CD4-positive, alpha-beta memory T cell (primary cell): ENCODE results near the gene SMAP1. TPM values are rescaled to one million over a fixed set of nuclear protein-coding genes. Genes with fewer than 3 reads are reported as not detected.

ENCODE experiments used
- CTCF ChIA-PET: fragments of 350-600 bp; sonication (Branson Sonifier 250); formaldehyde crosslinking; loops from one replicate; lab custom pipeline; 2021; ENCODE audit warnings: inconsistent platforms; ENCODE audit not compliant: partially characterized antibody; lab: Charles Lee
- POLR2A ChIA-PET: fragments of 350-600 bp; sonication (Branson Sonifier 250); formaldehyde crosslinking; loops from one replicate; lab custom pipeline; 2021; ENCODE audit not compliant: partially characterized antibody; lab: Charles Lee
- DNase-seq, 5 donors: peaks; one replicate each; pipeline versions ENCODE4 v3.0.0 to v3.0.0-alpha.2; 2020 to 2022; ENCODE audit warnings: mixed read lengths in 1 of 5
- H3K27ac ChIP-seq: one replicate; pipeline ENCODE4 v1.7.0; 2013; ENCODE audit warnings: low read depth, low read length
- H3K27me3 ChIP-seq: 2 replicates; pipeline ENCODE4 v1.7.0; 2013; ENCODE audit warnings: mild to moderate bottlenecking, low read length, moderate library complexity; ENCODE audit not compliant: insufficient read depth
- H3K36me3 ChIP-seq: 2 replicates; pipeline ENCODE4 v1.7.0; 2013; ENCODE audit warnings: mild to moderate bottlenecking, low read length, moderate library complexity; ENCODE audit not compliant: insufficient read depth
- H3K4me1 ChIP-seq: 2 replicates; pipeline ENCODE4 v1.7.0; 2013; ENCODE audit warnings: mild to moderate bottlenecking, low read length, moderate library complexity; ENCODE audit not compliant: insufficient read depth
- H3K4me3 ChIP-seq, 2 donors: one replicate each; pipeline ENCODE4 v1.7.0; 2013; ENCODE audit warnings: low read length in 2 of 2, mild to moderate bottlenecking in 1 of 2
- H3K9me3 ChIP-seq, 2 donors: one replicate each; pipeline ENCODE4 v1.7.0; 2013; ENCODE audit warnings: low read length in 2 of 2, control low read depth in 1 of 2; ENCODE audit not compliant: control insufficient read depth in 1 of 2
- H3K27ac Mint-ChIP-seq, 7 donors: one replicate each; pipeline ENCODE4 v1.8.0; 2020 to 2021; ENCODE audit warnings: mixed read lengths in 7 of 7, mild to moderate bottlenecking in 6 of 7, inconsistent platforms in 3 of 7, moderate library complexity in 3 of 7
- H3K27me3 Mint-ChIP-seq, 2 donors: one replicate each; pipeline ENCODE4 v1.8.0; 2020 to 2021; ENCODE audit warnings: mixed read lengths in 2 of 2
- H3K36me3 Mint-ChIP-seq, 2 donors: one replicate each; pipeline ENCODE4 v1.8.0; 2020 to 2021; ENCODE audit warnings: mixed read lengths in 2 of 2, inconsistent platforms in 1 of 2, mild to moderate bottlenecking in 1 of 2
- H3K4me1 Mint-ChIP-seq, 4 donors: one replicate each; pipeline ENCODE4 v1.8.0; 2020 to 2021; ENCODE audit warnings: mixed read lengths in 4 of 4, mild to moderate bottlenecking in 1 of 4
- H3K4me3 Mint-ChIP-seq, 8 donors: one replicate each; pipeline ENCODE4 v1.8.0; 2020 to 2021; ENCODE audit warnings: mixed read lengths in 8 of 8, mild to moderate bottlenecking in 7 of 8, moderate library complexity in 6 of 8, inconsistent platforms in 3 of 8
- H3K9me3 Mint-ChIP-seq, 8 donors: one replicate each; pipeline ENCODE4 v1.8.0; 2020 to 2021; ENCODE audit warnings: mixed read lengths in 8 of 8, mild to moderate bottlenecking in 5 of 8, inconsistent platforms in 3 of 8, moderate library complexity in 1 of 8
- intact Hi-C: fragments of 100-400 bp; cut with micrococcal nuclease; formaldehyde crosslinking; loops from one replicate; pipeline ENCODE4 v1.15.1; 2023
- polyA plus RNA-seq, 2 donors: library from polyadenylated mRNA; unstranded; fragments of 300-500 nt; fragmentation: Illumina TruSeq; gene quantifications; one replicate each; pipeline ENCODE4 v1.2.3, GENCODE V29; 2021
- total RNA-seq, 2 experiments: library from RNA; stranded (reverse); gene quantifications; one replicate each; pipeline ENCODE4 v1.2.3, GENCODE V29; 2021

Gene SMAP1
- total and polyA plus RNA-seq, 4 experiments from 2014 or later, result 25.5 to 38.4 (median 28.3) TPM

DNA sequence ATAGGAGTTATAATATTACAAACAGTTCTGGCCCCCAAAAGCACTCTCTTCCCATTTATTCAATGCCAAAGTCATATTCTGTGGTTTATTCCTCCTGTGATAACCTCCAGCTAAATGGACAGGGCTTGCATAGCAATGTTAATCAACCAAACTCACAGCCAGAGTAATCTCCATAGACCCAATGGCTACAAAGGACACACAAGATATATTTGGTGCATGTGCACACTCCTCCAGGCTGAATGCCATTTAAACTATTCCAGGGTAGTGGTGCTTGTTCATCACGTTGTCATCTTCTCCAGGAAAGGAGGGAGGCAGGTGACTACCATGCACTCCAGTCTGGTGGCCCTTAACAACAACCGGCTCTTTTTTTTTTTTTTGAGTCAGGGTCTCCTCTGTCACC, 232.4 kb downstream of the SMAP1 start:
- Mint-ChIP-seq H3K36me3 (no peaks in the 10 kb centered on the region), H3K4me1 (no peaks in the 10 kb centered on the region), H3K27me3 (peaks cover 8 to 13% of the 10 kb centered on the region in 2 donors), H3K9me3 (no peaks in the 10 kb centered on the region), H3K27ac (no peak overlapping the region), H3K4me3 (no peak overlapping the region)
- ChIA-PET POLR2A (no interaction called here), CTCF (interaction anchor here (1.2 to 1.3 kb wide), 2 partner anchors 12 to 16 kb away, joined by 3 to 4 read pairs; no protein-coding TSS in a partner anchor)
- intact Hi-C loops, result no loop called here
- Histone ChIP-seq H3K27ac (no peak overlapping the region), H3K4me3 (no peak overlapping the region), H3K27me3 (no peaks in the 10 kb centered on the region), H3K9me3 (no peaks in the 10 kb centered on the region), H3K36me3 (no peaks in the 10 kb centered on the region), H3K4me1 (no peaks in the 10 kb centered on the region)
- no peak for DNase-seq

DNA sequence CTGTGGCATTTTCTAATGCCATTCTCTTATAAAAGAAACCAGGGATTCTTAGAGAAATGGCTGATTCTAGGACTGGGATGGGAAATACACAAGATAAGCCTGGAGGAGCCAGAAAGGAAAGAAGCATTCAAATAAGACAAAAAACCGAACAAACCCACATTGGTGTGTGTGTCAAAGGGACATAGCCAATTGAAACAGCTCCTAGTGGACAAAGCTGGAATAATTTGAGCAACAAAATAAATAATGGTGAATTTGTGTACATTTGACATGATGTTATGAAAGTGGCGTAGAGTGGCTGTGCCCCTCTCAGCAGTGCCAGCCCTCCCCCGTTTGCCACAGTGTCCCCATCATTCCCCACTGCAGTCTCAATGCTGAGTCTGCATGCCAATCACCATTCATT, 233.6 kb downstream of the SMAP1 start:
- H3K4me3 ChIP-seq, result no peak overlapping the region
- no peak for DNase-seq
- no peak overlapping the region for H3K27ac ChIP-seq
- no peak overlapping the region for H3K27ac Mint-ChIP-seq
- no peaks in the 10 kb centered on the region for H3K9me3 Mint-ChIP-seq
- no peaks in the 10 kb centered on the region for H3K36me3 ChIP-seq
- H3K27me3 ChIP-seq, result no peaks in the 10 kb centered on the region
- H3K27me3 Mint-ChIP-seq, result peaks cover 9 to 13% of the 10 kb centered on the region in 2 donors
- no peaks in the 10 kb centered on the region for H3K9me3 ChIP-seq
- H3K4me1 ChIP-seq, result no peaks in the 10 kb centered on the region
- no peaks in the 10 kb centered on the region for H3K36me3 Mint-ChIP-seq
- H3K4me3 Mint-ChIP-seq, result no peak overlapping the region
- POLR2A ChIA-PET, result no interaction called here
- no peaks in the 10 kb centered on the region for H3K4me1 Mint-ChIP-seq
- CTCF ChIA-PET, result interaction anchor here (1.9 to 2.4 kb wide), 2 partner anchors 17 to 54 kb away, joined by 5 to 9 read pairs; no protein-coding TSS in a partner anchor
- intact Hi-C loops, result no loop called here

- intact Hi-C loops, result no loop called here
- ChIA-PET CTCF (no interaction called here), POLR2A (no interaction called here)
- DNase-seq, result no peak
- Mint-ChIP-seq H3K36me3 (no peaks in the 10 kb centered on the region), H3K4me1 (no peaks in the 10 kb centered on the region), H3K27ac (no peak overlapping the region), H3K27me3 (peaks cover 9 to 13% of the 10 kb centered on the region in 2 donors), H3K9me3 (no peaks in the 10 kb centered on the region), H3K4me3 (no peak overlapping the region)
- Histone ChIP-seq H3K27ac (no peak overlapping the region), H3K9me3 (no peaks in the 10 kb centered on the region), H3K4me1 (no peaks in the 10 kb centered on the region), H3K36me3 (no peaks in the 10 kb centered on the region), H3K27me3 (no peaks in the 10 kb centered on the region), H3K4me3 (no peak overlapping the region)
Measured at GRCh38 chr6:70903665-70904452, 236.2 kb downstream of the SMAP1 start.

GRCh38 chr6:70905742-70906141, 238.1 kb downstream of the SMAP1 start:
- intact Hi-C loops, result no loop called here
- Histone ChIP-seq H3K27ac (no peak overlapping the region), H3K36me3 (no peaks in the 10 kb centered on the region), H3K4me1 (no peaks in the 10 kb centered on the region), H3K4me3 (no peak overlapping the region), H3K9me3 (no peaks in the 10 kb centered on the region), H3K27me3 (no peaks in the 10 kb centered on the region)
- no peak overlapping the region for H3K27ac Mint-ChIP-seq
- no peaks in the 10 kb centered on the region for H3K4me1 Mint-ChIP-seq
- ChIA-PET CTCF (interaction anchor here (1.7 kb wide), 1 partner anchor 21 kb away, joined by 5 read pairs; no protein-coding TSS in a partner anchor), POLR2A (no interaction called here)
- H3K4me3 Mint-ChIP-seq, result no peak overlapping the region
- DNase-seq, result no peak
- H3K36me3 Mint-ChIP-seq, result no peaks in the 10 kb centered on the region
- no peaks in the 10 kb centered on the region for H3K9me3 Mint-ChIP-seq
- peaks cover 8 to 9% of the 10 kb centered on the region in 2 donors for H3K27me3 Mint-ChIP-seq

Other genes with a start within 250 kb of the SMAP1 start
- gene SDHAF4, start 101.0 kb upstream of the SMAP1 start, total RNA-seq, result 10 to 100 TPM; 12.3 to 13.8 TPM
- 1 to 10 TPM; 2.7 to 8.8 TPM for gene SDHAF4, start 101.0 kb upstream of the SMAP1 start, polyA plus RNA-seq